NCI-H2029 (cell line): ENCODE results near the gene IL17REL.

Source experiments
- DNase-seq: peaks from one replicate; lab custom pipeline; 2025; lab: John Stamatoyannopoulos, UW

The IL17REL gene

DNA sequence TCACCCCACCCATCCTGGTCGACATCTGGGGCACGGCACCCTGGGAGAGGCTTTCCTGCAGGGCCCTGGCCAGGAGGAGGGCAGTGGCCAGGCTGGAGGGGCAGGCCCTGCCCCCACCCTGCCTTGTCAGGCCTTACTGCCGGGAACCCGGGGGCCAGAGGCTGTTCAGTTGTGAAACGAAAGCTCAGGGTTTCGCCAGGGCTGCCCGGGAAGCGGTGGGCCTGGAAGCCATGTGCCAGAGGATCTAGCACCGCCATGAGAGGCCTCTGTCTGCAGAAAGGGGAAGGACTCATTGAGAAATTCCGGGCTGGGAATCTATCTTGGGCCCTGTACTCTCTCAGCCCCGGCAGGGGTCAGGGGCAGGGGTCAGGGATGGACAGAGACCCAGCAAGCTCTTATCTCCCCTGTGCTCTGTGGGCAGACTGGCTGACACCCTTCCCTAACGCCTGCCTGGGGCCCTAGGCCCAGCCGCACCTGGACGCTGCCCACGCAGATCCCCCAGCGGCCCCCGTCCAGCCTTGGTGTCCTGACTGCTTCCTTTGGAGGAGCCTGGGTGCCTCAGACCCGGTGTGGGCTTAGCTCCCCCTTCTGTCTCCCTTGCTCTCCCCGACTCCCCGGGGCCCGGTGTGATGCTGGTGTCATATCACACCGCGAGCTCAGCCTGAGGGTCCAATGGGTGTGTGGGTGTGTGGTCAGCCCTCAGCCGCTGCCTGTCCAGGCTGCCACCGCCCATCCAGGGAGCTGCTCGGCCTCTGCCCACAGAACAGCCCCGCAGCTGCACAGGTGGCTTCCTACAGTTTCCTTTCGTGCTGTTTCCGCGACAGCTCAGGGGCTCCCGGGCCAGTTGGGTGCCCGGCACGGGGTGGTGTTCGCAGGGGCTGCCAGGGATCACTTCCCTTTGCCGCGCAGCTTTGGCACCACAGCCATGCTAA, 45.5 kb downstream of the IL17REL start:
- DNase-seq: no peak

DNA sequence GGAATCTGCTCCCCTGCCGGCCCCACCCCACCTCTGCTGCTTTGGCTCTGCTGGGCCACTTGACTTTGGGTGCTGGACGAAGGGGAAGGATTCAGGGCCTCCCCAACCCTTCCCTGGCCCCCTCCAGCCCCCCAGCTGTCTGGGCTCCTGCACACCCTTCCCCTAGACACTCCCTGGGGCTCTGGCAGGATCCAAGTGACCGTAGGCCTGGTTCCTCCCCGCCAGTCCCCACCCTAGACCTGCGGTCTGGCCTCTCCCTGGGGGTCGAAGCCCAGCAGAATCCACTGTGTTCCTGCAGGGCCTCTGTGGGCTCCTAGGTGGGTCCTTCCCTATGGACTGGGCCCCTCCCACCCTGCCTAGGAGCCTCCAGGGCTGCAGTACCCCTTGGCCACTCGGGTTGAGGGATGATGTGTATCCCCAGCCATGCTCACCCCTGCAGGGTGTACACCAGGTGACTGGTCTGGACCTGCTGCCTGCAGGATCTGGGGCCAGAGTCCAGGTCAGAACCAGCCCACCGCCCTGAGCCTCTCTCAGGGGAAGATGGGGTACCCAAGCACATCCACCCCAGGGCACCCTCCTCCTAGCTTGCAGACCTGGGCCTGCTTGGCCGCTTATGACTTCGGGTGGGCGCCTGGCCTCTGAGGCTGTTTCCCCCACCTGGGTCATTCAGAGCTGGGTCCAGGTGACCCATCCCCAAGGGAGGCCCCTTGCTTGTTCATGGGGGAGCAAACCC, 46.4 kb downstream of the IL17REL start:
- no peak for DNase-seq

DNA sequence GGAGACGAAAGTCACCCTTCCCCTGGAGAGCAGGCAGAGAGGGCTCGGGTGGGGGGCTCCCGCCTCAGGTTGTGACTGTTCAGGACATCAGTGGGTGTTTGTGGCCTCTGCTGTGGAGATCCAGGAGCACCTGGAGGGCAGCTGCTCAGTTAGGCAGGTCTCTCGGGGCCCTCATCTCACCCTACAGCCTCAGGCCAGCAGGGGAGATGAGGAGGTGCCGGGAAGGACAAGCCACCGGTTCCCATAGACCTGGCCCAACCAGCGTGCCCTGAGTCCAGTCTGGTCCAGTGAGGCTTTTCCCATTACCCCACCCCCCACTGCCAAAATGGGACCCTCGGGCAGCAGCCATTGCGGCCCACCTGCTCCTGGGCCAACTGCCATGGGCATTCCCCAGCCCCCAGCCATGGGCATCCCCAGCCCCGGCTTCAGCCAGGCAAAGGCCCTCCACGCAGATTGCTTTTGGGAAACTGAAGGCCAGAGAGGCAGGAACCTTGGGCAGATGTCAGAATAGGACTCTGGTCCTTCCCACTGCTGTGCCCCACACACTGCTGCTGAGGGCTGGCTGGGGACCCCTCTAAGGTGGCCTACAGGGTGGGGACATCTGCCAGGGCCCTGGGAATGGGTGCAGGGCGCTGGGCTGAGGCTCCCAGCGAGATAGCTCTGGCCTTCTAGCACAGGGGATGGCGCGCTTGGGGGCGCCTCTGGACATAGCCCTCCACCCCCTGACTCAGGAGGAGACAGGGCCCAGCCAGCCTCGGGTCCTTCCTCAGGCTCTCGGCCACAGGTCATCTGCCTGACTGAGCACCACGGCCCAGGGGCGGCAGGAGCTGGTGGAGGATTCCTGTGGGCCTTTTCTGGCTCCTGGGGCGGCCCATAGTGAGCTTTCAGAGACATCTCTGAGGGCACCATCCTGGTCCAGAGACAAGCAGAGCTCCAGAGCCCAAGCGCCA, 47.2 kb downstream of the IL17REL start:
- no peak for DNase-seq

DNA sequence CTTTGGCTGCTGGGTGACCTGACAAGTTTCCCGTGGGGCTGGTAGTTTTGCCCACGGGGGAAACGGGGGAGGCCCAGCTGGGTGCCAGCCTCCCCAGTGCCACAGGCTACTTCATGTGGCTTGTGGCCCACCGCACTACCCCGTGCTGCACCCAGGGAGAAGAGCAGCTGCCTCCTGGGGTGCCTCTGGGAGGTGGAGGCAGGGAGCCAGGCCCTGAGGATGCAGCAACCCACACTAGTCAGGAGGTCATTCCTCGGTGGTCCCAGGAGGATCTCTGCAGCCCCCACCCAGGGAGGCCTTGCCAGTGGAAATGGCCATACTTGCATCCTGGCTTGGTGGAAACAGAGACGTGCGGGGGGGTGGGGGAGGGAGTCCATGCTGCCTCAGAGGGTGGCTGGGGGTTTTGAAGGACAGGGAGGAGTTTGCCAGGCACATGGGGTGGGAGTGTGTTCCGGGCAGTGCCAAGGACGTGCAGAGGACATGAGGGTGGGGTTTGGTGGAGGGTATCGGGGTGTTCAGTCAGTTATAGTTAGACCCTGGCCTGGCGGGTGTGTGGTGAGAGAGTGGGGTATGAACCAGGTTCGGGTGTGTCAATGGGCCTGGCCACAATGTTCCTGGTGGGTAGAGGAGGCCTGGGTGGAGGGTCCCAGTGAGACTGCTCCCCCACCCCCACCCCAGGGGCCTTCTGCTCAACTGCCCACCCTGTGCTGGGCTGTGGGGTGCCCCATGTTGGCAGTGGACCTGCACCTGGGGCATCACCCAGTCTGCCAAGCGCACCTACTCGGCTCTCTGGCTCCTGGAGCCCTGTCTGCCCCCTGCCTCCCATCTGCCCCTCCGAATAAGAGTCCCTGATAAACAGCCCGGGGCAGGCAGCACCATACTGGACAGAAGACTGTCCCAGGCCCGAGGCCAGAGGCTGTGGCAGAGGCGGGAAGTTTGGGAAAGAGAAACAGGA, 48.2 kb downstream of the IL17REL start:
- DNase-seq: no peak

DNA sequence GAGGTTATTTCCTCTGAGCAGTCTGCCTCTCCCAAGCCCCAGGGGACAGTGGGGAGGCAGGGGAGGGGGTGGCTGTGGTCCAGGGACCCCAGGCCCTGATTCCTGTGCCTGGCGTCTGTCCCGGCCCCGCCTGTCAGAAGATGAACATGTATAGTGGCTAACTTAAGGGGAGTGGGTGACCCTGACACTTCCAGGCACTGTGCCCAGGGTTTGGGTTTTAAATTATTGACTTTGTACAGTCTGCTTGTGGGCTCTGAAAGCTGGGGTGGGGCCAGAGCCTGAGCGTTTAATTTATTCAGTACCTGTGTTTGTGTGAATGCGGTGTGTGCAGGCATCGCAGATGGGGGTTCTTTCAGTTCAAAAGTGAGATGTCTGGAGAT, 48.9 kb downstream of the IL17REL start:
- DNase-seq: no peak

DNA sequence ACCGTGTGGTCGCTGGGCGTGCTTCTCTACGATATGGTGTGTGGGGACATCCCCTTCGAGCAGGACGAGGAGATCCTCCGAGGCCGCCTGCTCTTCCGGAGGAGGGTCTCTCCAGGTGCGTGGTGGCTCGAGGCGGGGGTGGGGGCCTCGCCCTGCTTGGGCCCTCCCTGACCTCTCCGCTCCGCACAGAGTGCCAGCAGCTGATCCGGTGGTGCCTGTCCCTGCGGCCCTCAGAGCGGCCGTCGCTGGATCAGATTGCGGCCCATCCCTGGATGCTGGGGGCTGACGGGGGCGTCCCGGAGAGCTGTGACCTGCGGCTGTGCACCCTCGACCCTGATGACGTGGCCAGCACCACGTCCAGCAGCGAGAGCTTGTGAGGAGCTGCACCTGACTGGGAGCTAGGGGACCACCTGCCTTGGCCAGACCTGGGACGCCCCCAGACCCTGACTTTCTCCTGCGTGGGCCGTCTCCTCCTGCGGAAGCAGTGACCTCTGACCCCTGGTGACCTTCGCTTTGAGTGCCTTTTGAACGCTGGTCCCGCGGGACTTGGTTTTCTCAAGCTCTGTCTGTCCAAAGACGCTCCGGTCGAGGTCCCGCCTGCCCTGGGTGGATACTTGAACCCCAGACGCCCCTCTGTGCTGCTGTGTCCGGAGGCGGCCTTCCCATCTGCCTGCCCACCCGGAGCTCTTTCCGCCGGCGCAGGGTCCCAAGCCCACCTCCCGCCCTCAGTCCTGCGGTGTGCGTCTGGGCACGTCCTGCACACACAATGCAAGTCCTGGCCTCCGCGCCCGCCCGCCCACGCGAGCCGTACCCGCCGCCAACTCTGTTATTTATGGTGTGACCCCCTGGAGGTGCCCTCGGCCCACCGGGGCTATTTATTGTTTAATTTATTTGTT, 49.6 kb downstream of the IL17REL start:
- no peak for DNase-seq

DNA sequence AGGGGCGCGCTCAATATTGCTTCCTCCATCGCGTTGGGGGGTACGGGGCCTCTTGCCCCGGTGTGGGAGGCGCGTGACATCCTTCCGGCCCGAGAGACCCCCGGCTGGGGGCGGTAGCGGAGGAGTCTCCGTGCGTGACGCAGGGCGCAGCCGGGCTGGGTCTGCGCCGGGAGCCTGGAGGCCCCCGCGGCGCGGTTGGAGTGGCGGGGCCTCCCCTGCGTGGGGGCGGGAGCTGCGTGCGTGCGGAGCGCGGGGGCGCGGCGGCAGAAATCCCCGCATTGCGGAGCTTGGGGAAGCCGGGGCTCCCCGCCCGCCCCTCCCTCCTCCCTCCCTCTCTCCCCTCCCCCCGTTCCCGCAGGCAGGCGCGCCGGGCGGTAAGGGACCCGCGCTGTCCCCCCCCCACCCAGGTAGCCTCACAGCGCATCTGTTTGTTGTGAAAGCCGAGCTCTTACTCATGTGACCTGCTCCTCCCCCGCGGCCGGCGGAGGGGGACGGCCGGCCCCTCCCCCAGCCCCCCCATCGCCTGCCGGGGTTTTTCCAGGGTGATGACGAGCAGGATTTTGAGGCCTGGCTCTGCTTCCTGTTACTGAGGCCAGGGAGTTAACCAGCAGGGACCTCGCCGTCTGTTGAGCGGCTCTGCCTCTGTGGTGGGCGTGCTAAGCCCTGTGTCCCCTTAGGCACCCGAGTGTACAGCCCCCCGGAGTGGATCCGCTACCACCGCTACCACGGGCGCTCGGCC, 50.4 kb downstream of the IL17REL start:
- DNase-seq: peak; percentile 63

DNA sequence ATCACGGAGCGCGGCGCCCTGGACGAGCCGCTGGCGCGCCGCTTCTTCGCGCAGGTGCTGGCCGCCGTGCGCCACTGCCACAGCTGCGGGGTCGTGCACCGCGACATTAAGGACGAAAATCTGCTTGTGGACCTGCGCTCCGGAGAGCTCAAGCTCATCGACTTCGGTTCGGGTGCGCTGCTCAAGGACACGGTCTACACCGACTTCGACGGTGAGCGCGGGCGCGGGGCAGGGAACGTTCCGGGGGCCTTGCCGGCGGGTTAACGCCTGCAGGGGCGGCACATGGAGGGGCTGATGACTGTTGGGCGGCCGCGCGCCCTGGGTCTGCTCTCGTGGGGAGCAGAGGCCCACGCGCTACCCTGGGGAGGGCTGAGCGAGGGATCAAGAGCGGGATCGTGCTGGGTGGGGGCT, 51.0 kb downstream of the IL17REL start:
- DNase-seq: no peak

DNA sequence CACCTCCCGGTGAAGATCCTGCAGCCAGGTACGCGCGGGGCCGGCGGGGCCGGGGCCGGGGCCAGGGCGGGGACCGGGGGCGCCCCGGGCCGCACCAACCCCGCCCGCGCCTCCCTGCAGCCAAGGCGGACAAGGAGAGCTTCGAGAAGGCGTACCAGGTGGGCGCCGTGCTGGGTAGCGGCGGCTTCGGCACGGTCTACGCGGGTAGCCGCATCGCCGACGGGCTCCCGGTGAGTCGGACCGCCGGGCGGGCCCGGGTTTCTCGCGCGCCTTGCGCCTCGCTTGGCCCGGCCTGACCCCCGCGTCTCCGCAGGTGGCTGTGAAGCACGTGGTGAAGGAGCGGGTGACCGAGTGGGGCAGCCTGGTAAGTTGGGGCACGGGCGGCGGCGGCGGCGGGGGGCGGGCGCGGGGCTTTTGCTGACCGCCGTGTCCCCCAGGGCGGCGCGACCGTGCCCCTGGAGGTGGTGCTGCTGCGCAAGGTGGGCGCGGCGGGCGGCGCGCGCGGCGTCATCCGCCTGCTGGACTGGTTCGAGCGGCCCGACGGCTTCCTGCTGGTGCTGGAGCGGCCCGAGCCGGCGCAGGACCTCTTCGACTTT, 51.5 kb downstream of the IL17REL start:
- no peak for DNase-seq

DNA sequence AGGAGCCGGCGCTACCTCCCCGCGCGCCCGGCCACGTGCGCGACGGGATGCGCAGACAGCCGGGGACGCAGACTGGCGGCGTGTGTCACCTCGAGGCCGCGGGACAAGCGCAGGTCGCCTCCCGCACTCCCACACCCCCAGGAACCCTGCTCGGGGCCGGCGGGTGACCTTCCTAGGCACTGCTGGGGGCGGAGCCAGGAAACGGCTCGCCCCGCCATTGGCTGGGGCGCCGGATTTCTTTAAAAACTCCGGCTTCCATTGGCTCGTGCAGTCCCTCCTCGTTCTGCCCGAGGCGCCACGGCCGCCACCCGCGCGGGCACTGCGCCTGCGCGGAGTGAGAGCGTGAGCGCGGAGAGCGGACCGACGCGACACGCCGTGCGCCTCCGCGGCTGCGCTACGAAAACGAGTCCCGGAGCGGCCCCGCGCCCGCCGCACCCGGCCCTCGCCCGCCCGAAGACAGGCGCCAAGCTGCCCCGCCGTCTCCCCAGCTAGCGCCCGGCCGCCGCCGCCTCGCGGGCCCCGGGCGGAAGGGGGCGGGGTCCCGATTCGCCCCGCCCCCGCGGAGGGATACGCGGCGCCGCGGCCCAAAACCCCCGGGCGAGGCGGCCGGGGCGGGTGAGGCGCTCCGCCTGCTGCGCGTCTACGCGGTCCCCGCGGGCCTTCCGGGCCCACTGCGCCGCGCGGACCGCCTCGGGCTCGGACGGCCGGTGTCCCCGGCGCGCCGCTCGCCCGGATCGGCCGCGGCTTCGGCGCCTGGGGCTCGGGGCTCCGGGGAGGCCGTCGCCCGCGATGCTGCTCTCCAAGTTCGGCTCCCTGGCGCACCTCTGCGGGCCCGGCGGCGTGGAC, 52.2 kb downstream of the IL17REL start, which contains the start of gene PIM3:
Gene PIM3, plus strand, starts transcription at position 614 of the 846 bp plus-strand sequence. Its CDS starts 176 bp downstream, at position 790.
- peak; percentile 76 for DNase-seq

DNA sequence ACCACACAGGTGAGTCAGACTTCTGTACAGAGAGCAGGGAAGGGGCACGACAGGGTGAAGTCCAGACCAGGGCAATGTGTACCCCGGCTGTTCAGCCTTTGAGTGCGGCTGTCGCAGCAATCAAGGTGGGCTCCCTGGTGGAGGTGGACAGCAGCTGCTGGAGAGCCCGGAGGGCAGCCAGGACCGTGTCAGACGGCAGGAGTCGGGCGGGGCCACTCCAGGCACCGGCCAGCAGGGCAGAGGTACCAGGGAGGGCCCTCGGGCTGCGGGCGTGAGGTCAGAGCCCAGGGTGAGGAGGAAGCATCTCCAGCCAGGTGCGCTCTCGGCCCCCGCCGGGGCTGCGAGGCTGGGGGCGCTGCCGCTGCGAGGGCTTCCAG, 52.8 kb downstream of the IL17REL start:
- no peak for DNase-seq

DNA sequence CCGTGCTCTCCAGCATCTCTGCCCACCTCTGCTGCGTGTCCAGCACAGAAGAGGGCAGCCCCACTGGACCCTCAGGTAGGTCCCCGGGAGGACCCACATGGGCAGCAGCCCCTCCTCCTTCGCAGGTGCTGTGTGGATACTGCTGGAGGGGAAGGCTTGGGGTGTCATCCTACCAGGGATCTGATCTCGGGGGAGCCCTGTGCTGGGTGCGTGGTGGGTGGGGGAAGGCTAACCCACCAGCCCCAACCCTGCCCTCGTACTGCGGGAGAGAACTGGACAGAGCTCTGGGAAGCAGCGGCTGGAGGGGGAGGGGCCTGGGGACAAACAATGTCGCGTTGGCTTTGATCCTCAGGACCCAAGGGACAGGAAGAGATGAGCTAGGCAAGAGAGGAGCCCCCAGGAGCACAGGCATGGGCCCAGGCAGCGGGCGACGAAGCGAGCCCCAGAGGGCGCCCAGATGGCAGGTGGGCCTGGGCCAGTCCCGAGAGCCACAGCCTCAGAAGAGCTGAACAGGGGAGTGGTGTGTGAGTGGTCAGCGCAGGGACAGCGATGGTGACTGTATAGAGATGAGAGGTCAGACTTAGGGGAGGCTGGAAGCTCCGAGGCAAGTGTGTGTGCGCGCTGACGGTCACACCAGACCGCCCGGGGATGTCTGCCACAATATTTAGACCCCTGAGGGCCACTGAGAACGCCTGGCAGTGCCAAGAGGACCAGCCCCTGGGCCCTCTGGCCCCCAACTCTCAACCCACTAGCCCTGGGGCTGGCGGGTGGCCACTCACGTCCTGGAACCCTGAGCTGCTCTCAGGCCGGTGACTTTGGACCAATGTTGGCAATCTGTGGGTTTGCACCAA, 53.4 kb downstream of the IL17REL start:
- DNase-seq: no peak

DNA sequence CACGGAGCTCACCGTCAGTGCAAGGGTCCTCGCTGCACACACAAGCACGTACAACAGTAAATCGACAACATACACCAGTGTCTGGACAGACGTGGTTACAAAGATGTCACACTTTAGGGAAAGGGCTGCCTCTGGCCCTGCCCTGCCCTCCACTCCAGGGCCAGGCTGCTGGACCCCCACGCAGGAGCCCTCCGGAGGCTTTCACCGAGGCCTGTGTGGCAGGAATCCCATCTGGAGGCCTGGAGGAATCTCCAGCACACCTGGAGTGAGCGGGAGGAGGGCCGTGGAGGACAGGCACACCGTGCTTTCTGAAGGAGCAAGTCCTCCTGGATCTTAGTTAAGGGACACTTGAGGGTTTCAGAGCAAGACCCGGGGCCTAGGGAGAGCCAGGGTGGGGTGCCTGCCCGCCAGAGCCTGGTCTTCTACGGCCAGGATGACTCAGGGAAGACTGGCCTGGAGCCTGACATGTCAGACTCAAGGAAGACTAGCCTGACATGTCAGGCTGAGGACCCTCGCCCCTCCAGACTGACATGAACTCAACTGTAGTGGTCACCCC, 54.1 kb downstream of the IL17REL start:
- no peak for DNase-seq

DNA sequence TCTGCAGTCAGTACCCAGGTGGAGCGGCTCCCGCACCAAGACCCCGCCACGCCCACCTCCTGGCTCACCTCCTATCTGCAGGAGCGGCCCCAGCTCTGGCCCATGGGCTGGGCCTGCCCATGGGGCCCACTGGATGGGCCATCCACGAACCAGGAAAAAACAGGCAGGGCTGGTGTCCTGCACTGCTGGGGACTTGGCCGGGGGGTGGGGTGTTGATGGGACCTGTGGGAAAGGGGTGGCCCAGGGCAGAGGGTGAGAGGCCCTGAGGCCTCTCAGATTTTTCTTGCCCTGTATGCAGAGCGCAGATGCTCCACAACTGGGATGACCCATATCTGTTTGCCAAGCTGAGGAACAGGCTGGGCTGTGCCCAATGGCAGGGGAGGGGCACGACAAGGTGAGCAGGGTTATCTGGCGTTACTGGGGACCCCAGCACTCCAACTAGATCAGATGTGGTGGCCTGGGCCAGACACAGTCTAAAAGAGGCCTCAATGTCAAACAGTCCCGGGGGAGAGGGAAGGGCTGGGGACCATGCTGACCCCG, 54.7 kb downstream of the IL17REL start:
- no peak for DNase-seq

DNA sequence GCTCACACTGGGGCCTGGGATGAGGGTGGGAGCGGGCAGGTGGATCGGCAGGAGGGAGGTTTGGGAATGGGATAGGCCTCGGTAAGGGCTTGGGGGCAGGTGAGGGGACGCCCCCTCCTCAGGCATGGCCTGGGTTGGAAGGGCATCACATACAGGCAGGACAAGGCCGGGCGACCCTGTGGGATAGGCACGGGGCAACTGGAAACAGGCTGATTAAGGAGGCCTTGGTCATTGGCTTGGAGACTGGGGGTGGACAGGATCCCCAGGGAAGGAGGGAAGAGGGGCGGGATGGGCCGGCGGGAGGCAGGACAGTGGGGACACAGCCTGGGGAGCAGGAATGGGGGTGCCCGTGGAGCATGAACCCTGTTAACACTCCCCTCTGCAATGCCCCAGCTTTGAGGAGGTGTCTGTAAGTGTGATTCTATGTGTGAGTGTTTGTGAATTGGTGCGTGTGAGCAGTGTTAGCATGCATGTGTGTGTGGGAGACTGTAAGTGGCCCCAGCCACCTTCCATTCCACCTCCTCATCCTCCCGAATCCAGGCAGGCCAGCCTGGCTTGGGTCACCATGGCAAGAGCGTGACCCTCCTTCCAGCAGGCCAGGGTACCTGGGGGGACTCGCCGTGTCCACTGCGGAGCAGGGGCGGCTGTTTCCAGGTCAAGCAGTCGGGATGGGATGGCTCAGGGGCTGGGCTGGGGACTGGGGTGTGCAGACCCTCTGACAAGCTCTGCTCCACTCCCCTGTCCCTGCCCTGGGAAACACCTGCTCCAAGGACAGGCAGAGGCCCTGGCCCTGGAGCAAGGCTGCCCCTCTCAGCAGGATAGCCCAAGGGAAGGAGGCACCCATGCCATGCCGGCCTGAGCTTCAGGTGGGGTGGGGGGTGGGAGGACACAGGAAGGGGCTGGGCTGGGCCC, 55.4 kb downstream of the IL17REL start:
- no peak for DNase-seq
